T follicular helper cell (primary cell): ENCODE measurements around the gene CHADL.
A peak's percentile ranks its signal among the peaks of the same experiment; 100 is the strongest.

Source experiments
- DNase-seq: peaks from one replicate; pipeline ENCODE4 v3.0.0-alpha.2; 2020; ENCODE audit warnings: low read depth

The CHADL gene

GRCh38 chr22:41230401-41230785, 10.3 kb downstream of the CHADL start:
- DNase-seq: no peak

- DNase-seq: no peak
Measured at GRCh38 chr22:41229730-41230400, 10.9 kb downstream of the CHADL start.

GRCh38 chr22:41229215-41229614, 11.5 kb downstream of the CHADL start:
- no peak for DNase-seq

- DNase-seq: no peak
Measured at GRCh38 chr22:41226723-41227655, 13.7 kb downstream of the CHADL start.

- no peak for DNase-seq
Measured at GRCh38 chr22:41223535-41223934, 17.2 kb downstream of the CHADL start.

- no peak for DNase-seq
Measured at GRCh38 chr22:41222846-41223507, 17.8 kb downstream of the CHADL start.

GRCh38 chr22:41217553-41218157, 23.1 kb downstream of the CHADL start:
- no peak for DNase-seq

- no peak for DNase-seq
Measured at GRCh38 chr22:41216984-41217383, 23.7 kb downstream of the CHADL start.

- no peak for DNase-seq
Measured at GRCh38 chr22:41215926-41216325, 24.8 kb downstream of the CHADL start.

GRCh38 chr22:41215409-41215808, 25.3 kb downstream of the CHADL start:
- DNase-seq: no peak

- DNase-seq: no peak
Measured at GRCh38 chr22:41206719-41207118, 34.0 kb downstream of the CHADL start.

GRCh38 chr22:41204992-41205900, 35.5 kb downstream of the CHADL start, which contains the start of gene L3MBTL2:
L3MBTL2 (plus strand) TSS chr22:41205312; CDS start chr22:41205363, 51 bp downstream.
- DNase-seq: peak; percentile 99

GRCh38 chr22:41204066-41204465, 36.7 kb downstream of the CHADL start:
- no peak for DNase-seq

- DNase-seq: no peak
Measured at GRCh38 chr22:41203118-41203517, 37.6 kb downstream of the CHADL start.

GRCh38 chr22:41201141-41201540, 39.6 kb downstream of the CHADL start:
- no peak for DNase-seq

- peak; percentile 37 for DNase-seq
Measured at GRCh38 chr22:41198027-41198580, 42.6 kb downstream of the CHADL start.

GRCh38 chr22:41197038-41197972, 43.4 kb downstream of the CHADL start:
- DNase-seq: peak; percentile 79

- no peak for DNase-seq
Measured at GRCh38 chr22:41193829-41194228, 46.9 kb downstream of the CHADL start.

- no peak for DNase-seq
Measured at GRCh38 chr22:41191467-41191866, 49.3 kb downstream of the CHADL start.

GRCh38 chr22:41184679-41185078, 56.1 kb downstream of the CHADL start:
- no peak for DNase-seq
